Non-pigmented ciliary epithelial cell (primary cell): ENCODE data around the gene KRTAP9-7.

Source experiments
- DNase-seq: peaks from one replicate; pipeline ENCODE4 v3.0.0-alpha.2; 2010; ENCODE audit warnings: low read depth

The KRTAP9-7 gene

GRCh38 chr17:41271858-41272257 lies 3.6 kb upstream of the KRTAP9-7 start:
- no peak for DNase-seq

DNA sequence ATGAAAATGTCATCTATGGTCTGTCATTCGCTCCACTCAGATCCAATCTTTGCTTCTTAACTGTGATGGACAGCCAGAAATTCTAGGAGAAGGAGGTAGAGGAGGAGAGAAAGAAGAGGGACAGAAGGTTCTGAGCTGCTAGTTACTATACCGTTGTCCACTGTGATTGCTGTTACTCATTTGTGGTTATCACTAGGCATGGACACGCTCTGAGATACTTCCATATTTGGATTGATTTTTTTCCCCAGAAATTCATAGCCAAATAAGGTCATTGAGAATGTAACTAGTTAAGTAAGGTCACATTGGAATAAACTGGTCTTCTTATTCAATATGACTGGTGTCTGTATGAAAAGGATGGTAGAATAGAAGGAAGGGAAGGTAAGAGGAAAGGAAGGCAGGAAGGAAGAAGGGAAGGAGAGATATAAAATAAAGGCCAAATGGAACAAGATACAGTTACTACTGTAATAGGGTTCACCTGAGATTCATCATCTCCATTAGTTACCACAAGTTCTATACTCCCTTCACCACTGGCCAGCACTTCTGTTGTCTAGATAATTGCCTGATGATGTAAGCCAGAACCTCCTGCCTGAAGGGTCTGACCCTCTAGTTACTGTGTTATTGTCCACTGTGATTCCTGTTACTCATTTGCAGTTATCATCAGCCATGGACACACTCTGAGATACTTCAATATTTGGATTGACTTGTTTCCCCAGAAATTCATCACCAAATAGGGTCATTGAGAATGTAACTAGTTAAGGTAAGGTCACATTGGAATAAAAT lies 2.9 kb downstream of the KRTAP9-7 start:
- DNase-seq, result no peak

- no peak for DNase-seq
Observed at GRCh38 chr17:41284043-41284442, 8.5 kb downstream of the KRTAP9-7 start.

DNA sequence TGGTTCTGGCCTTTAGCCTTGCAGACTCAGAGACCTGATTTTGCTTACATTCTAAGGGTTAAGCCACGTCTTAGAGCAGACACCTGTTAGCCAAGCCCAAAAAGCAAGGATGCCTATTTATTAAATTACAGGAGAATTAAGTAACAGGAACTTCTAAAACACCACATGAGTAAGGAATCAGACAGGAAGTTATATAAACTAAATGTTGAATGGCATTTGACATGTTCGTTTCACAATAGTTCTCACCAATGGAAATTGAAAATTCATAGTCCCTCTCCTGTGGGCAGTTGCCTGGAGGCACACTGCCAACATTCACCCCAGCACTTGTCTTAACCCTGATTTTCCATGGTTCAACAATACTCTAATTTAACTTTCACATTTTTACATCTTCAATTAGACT lies 9.0 kb downstream of the KRTAP9-7 start:
- DNase-seq, result no peak

GRCh38 chr17:41287050-41287449 lies 11.6 kb downstream of the KRTAP9-7 start:
- no peak for DNase-seq

DNA sequence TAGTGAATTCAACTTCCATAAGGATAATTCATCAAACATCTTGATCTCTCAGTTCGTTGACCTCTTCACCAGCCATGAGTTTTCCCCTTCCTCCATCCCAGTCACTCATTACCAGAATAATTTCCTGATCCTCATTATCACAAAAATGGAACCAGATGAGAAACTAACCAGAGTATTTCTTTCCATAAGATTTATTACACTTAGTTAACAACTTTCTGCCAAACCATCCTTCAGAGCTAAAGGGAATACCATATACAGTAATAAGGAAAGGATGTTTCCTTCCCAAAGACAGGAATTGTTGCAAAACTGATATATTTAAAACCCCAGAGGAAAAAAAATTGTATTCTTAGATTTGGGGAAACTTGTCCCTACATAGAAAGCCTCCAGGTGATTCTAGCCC lies 18.5 kb downstream of the KRTAP9-7 start:
- DNase-seq, result no peak

DNA sequence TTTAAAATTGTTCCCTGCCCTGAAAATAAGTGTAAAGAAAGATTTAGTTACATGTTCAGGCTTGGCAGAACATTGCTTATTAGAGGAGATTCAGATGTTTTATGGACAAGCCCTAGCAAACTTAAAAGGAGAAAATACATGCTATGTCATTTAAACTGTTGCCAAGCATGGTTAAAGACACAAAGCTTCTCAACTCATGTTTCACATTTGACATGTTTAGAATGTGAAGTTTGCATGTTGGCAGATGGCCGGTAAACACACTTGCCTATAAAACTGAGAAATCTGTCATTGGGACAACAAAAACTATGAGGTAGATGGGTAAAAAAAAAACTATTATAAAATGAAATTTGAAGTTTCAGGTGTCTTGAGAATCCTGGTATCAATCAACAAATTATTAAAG lies 21.3 kb downstream of the KRTAP9-7 start:
- no peak for DNase-seq

DNA sequence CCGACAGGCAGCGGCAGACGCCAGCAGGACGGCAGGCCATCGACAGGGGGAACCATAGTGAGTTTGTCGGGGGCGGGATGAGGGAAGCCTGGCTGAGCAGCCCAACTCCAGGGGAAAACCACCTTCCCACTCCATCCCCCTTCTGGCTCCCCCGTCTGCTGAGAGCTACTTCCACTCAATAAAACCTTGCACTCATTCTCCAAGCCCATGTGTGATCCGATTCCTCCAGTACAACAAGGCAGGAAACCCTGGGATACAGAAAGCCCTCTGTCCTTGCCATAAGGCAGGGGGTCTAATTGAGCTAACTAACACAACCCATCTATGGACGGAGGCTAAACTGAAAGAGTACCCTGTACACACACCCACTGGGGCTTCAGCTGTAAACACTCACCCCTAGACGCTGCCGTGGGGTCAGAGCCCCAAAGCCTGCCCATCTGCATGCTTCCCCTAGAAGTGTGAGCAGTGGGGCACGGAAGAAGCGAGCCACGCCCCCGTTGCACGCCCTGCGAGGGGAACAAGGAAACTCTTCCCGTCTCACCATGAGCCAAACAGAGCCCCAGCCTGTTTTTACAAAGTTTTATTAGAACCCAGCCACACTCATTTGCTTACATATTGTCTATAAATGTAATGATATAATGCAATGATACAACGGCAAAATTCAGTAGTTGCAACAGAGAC lies 23.1 kb downstream of the KRTAP9-7 start:
- no peak for DNase-seq

DNA sequence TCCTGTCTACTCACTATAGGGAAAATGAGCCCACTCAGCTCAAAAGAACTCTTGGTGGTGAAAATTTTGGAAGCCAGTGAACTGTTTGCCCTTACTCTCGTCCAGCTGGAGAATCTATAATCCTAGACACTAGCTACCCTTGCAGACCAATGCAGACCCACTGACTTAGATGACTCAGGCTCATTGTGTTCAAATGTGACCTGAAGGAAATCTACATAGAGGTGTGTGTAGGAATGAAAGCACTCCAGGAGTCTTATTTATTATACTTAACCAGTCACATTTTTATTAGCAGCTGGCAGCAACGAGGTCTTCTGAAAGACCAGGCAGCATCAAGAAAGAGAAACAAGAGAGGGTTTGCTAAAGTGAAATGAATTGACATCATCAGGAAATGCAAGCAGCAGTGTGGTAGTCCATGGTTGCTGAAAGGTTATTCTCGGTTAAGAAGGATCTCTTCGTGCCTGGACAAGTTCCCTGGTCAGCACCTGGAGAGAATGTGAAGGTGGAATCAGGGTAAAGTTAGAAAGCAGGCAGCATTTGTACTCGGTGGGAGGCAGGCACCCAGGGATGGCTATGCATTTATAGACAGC lies 25.8 kb downstream of the KRTAP9-7 start:
- DNase-seq, result no peak

- no peak for DNase-seq
Observed at GRCh38 chr17:41301916-41302901, 26.7 kb downstream of the KRTAP9-7 start, which contains the start of gene KRTAP29-1. Gene KRTAP29-1, minus strand, starts transcription at chr17:41302851. Its CDS starts 0 bp downstream, at chr17:41302851.

- no peak for DNase-seq
Observed at GRCh38 chr17:41302981-41303380, 27.5 kb downstream of the KRTAP9-7 start.

DNA sequence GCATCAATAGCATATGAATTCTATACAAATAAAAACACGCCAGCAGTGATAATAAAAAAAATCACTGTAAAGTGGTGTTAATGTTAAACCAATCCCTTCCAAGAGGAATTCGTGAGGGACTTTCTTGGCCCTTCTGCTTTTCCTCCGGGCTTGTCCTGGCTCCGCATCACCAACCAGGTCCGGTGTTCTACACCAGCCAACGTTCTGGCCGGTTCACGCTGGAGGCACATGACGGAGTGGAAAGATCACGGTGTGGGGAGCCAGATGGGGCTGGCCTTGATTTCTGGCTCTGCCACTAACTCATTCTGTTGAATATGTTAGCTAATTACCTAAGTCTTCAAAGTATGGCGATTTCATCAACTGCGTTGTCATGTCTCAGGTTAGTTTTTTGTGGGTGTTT lies 28.6 kb downstream of the KRTAP9-7 start:
- no peak for DNase-seq

- peak; percentile 5 for DNase-seq
Observed at GRCh38 chr17:41307647-41308046, 32.1 kb downstream of the KRTAP9-7 start.

- DNase-seq, result no peak
Observed at GRCh38 chr17:41308251-41308917, 32.9 kb downstream of the KRTAP9-7 start.

DNA sequence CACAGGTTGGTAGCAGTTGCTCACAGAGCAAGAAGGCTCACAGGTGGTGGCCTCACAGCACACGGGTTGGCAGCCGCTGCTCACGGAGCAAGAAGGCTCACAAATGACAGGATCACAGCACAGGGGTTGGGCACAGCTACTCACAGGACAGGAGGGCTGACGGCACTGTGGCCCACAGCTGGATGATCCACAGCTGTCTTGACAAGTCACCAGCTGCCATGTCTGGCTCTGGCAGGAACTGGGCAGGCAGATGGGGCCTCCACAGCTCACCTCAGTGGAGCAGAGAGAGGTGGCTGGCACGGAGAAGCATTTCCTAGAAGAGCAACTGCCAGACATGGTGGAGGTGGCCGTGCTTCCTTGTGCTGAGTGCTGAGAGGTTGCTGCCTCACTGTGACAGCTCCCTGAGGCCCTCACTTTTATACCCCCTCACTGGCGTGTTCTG lies 33.4 kb downstream of the KRTAP9-7 start, which contains the start of gene KRTAP16-1:
Gene KRTAP16-1 (minus strand): TSS at position 392 of the 442 bp plus-strand sequence. CDS start 56 bp downstream, at position 336.
- no peak for DNase-seq

GRCh38 chr17:41311111-41311510 lies 35.6 kb downstream of the KRTAP9-7 start:
- no peak for DNase-seq

GRCh38 chr17:41315204-41315794 lies 39.8 kb downstream of the KRTAP9-7 start, which contains the start of gene KRTAP17-1:
Gene KRTAP17-1, minus strand, starts transcription at chr17:41315710. Its CDS starts 60 bp downstream, at chr17:41315650.
- DNase-seq, result no peak

DNA sequence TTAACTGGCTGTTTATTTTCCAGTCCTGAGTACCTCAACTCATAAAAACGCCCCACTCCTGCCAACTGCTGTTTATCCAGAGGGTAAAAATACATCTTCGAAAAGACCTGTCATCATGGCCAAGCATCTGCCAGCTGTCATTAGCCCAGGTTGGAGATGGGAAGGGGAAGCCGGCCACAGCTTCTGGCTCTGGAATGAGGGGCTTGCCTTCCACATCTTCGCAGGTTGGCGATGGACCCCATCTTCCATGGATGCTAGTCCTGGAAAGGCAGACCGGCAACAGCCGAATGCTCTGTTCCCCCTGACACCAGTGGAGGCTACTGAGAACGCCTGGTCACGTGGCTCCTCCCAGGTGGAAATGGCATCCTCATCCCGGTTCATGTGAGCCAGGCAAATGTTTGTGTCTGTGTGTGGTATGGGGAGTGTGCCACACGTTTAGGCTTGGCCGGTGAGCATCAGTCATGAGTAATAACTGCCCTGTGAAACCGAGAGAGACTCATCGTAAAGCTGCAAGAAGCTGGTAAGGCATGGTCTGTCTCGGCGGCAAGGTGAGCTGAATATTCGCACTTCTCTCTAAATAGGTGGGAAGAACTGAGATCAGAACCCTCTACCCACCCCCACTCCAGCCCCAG lies 40.4 kb downstream of the KRTAP9-7 start:
- DNase-seq, result no peak

GRCh38 chr17:41318231-41318630 lies 42.7 kb downstream of the KRTAP9-7 start:
- no peak for DNase-seq
